ENCODE data around the gene CHL1. TPM values are rescaled to one million over a fixed set of nuclear protein-coding genes. Genes with fewer than 3 reads are reported as not detected.

CHL1 gene
- total and polyA plus RNA-seq, 2 of the 8 experiments (the other 6 are each of a cell fraction or from before 2014, with no cell fraction given), result 0.05 to 0.99 TPM

DNA sequence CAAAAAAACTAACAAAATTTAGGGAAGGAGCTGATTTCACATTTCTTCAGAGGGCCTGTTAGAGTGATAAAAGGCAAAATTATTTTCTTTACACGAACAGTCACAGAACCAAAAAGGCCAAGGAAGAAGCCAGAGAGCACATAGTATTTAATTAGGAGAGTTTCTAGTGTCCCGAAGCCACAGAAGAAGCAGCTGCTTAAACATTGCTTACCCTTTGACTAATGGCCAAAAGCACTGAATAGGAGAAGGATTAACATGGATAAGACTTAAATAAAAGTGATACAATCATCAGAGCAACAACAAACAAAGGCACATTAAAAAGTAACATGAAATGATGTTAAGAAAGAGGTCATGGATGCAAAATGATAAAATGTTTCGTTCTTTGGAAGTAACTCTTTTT lies 98.6 kb downstream of the CHL1 start:
- FAIRE-seq, result no peak
- Histone ChIP-seq H3K79me1 (ENCODE audit: low read depth, low read length) (no peaks in the 10 kb centered on the region), H3K27me3 (replicated peaks in 1 of 4; ENCODE audit: control insufficient read depth in 3 of 4, extremely low read depth in 1 of 4, insufficient read depth in 3 of 4, low read length in 3 of 4) (no peaks in the 10 kb centered on the region), H3K4ac (replicated peaks; ENCODE audit: insufficient read length, low read depth, low read length) (no peak overlapping the region), H3K23ac (ENCODE audit: insufficient read length) (no peak overlapping the region), H3K23me2 (ENCODE audit: low read depth, low read length) (no peaks in the 10 kb centered on the region), H2BK12ac (ENCODE audit: low read depth, low read length) (no peak overlapping the region), H2BK20ac (ENCODE audit: low read length) (no peak overlapping the region), H4K91ac (replicated peaks; ENCODE audit: insufficient read length, low read length) (no peak overlapping the region), H3K9ac (replicated peaks in 1 of 4; ENCODE audit: extremely low read depth in 1 of 4, low read depth in 3 of 4, low read length in 3 of 4) (no peak overlapping the region), H3K4me2 (ENCODE audit: insufficient read depth in 1 of 2, low read depth in 2 of 2, low read length in 2 of 2) (no peak overlapping the region), H4K5ac (ENCODE audit: insufficient read length, low read depth, low read length) (no peak overlapping the region), H3K56ac (replicated peaks; ENCODE audit: insufficient read length, low read depth, low read length) (no peak overlapping the region), H3K79me2 (ENCODE audit: control insufficient read depth in 1 of 2, insufficient read depth in 2 of 2, low read length in 2 of 2) (no peaks in the 10 kb centered on the region), H3K4me3 (ENCODE audit: extremely low read depth in 1 of 4, insufficient read depth in 2 of 4, low read depth in 3 of 4, low read length in 4 of 4) (no peak overlapping the region), H2BK120ac (replicated peaks; ENCODE audit: low read depth, low read length) (no peak overlapping the region), H3K18ac (ENCODE audit: extremely low read depth, low read length) (no peak overlapping the region), H3K36me3 (ENCODE audit: control insufficient read depth in 2 of 4, insufficient read depth in 4 of 4, low read length in 3 of 4) (no peaks in the 10 kb centered on the region), H3K27ac (ENCODE audit: low read depth, low read length) (no peak overlapping the region), H2AFZ (ENCODE audit: low read length) (no peak overlapping the region), H3K4me1 (replicated peaks in 1 of 4; ENCODE audit: control insufficient read depth in 3 of 4, insufficient read depth in 4 of 4, low read length in 3 of 4) (no peaks in the 10 kb centered on the region), H4K20me1 (replicated peaks in 1 of 2; ENCODE audit: control insufficient read depth in 1 of 2, insufficient read depth in 2 of 2, low read length in 2 of 2) (no peaks in the 10 kb centered on the region), H3K9me3 (ENCODE audit: insufficient read depth in 2 of 2, low read depth in 1 of 2, low read length in 1 of 2) (no peaks in the 10 kb centered on the region), H2BK15ac (ENCODE audit: low read length) (no peak overlapping the region), H2AK5ac (ENCODE audit: low read depth, low read length) (no peak overlapping the region), H3K14ac (ENCODE audit: insufficient read length) (no peak overlapping the region), H2BK5ac (ENCODE audit: low read depth, low read length) (no peak overlapping the region), H4K8ac (ENCODE audit: extremely low read depth, insufficient read depth, low read length) (no peak overlapping the region)
- ChIA-PET POLR2A (ENCODE audit: partially characterized antibody) (no interaction called here), CTCF (ENCODE audit: partially characterized antibody) (interaction anchor here (0.5 to 0.7 kb wide), 2 partner anchors 40 to 271 kb away, joined by 3 read pairs; no protein-coding TSS in a partner anchor)
- WGBS, 2 experiments (ENCODE audit: extremely low coverage in 1 of 2, insufficient coverage in 1 of 2, insufficient read length in 1 of 2, insufficient replicate concordance in 2 of 2, low coverage in 1 of 2, low lambda C conversion rate in 2 of 2, missing lambda C conversion rate in 1 of 2), result 79% methylated on average over 3 of the region's 3 CpGs; no CpG with 5 or more reads in 1 of the 2 experiments
- TF ChIP-seq JUN (IDR thresholded peaks at IDR 0.05; ENCODE audit: low read depth, low read length) (no peak), ZNF274 (IDR thresholded peaks at IDR 0.05; ENCODE audit: borderline replicate concordance, extremely low read depth, low read length) (no peak), BCL11A (IDR thresholded peaks at IDR 0.05; ENCODE audit: low read depth in 2 of 2, low read length in 2 of 2) (no peak), TAF7 (optimal IDR thresholded peaks at IDR 0.05; ENCODE audit: borderline replicate concordance, low read depth, low read length) (no peak), E2F6 (IDR thresholded peaks at IDR 0.05) (no peak), CHD1 (IDR thresholded peaks at IDR 0.05; ENCODE audit: low read depth, low read length) (no peak), ASH2L (IDR thresholded peaks at IDR 0.05; ENCODE audit: low read length) (no peak), CBX8 (IDR thresholded peaks at IDR 0.05; ENCODE audit: borderline replicate concordance, low read depth, low read length) (no peak), BACH1 (IDR thresholded peaks at IDR 0.05; ENCODE audit: low read length) (no peak), EGR1 (IDR thresholded peaks at IDR 0.05; ENCODE audit: borderline replicate concordance, low read depth, low read length) (no peak), RFX5 (IDR thresholded peaks at IDR 0.05; ENCODE audit: borderline replicate concordance, low read depth, low read length) (no peak), KDM5A (IDR thresholded peaks at IDR 0.05; ENCODE audit: low read length) (no peak), RNF2 (IDR thresholded peaks at IDR 0.05; ENCODE audit: borderline replicate concordance, low read depth, low read length, missing control alignments, poor library complexity, severe bottlenecking) (no peak)
- DNase-seq (ENCODE audit: low read depth in 1 of 2, low spot score in 2 of 2), result no peak
